Measurements from ENCODE around the gene BCAS3.

DNA sequence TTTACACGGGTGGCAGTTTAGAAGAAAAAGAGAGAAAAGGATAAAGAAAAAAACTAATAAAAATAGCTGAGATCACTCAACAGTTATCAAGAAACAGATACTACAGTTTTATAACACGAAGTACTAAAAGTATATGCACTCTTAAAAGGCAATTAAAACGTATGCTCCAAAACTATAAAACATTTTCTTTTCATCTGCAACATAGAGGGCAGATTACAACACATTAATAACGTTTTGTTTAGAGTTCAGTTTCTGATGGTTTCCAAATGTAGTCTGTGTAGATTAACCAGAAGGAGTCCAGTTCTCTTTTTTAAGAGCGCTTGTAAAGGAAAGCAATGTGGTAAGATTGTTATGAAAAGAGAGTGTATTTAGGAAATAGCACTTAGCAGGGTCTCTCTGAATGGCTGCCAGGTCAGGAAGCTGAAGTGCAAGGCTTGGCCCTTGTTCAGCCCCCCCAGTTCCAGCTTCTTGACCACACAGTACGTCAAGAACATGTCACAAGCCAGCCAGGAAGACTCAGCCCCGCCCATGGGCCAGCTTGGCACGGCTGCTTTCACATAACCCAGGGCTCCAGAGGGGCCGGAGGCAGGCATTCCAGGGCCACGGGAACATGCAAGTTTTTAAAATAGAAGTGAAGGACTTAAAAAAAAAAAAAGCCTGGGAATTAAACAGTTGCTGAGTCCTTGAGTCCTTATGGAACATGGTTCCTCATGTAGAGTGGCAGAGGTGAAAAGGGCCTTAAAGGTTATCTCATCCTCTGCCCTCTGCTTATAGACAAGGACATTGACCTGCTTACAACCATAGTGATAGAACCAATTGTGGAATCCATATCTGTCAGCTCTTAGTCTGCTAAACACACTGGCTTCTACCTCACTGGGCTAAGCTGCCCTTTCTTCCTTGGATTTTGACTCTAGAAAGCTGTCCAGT is 574.6 kb downstream of the BCAS3 start:
- TF ChIP-seq, protein P1, sequence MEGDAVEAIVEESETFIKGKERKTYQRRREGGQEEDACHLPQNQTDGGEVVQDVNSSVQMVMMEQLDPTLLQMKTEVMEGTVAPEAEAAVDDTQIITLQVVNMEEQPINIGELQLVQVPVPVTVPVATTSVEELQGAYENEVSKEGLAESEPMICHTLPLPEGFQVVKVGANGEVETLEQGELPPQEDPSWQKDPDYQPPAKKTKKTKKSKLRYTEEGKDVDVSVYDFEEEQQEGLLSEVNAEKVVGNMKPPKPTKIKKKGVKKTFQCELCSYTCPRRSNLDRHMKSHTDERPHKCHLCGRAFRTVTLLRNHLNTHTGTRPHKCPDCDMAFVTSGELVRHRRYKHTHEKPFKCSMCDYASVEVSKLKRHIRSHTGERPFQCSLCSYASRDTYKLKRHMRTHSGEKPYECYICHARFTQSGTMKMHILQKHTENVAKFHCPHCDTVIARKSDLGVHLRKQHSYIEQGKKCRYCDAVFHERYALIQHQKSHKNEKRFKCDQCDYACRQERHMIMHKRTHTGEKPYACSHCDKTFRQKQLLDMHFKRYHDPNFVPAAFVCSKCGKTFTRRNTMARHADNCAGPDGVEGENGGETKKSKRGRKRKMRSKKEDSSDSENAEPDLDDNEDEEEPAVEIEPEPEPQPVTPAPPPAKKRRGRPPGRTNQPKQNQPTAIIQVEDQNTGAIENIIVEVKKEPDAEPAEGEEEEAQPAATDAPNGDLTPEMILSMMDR (IDR thresholded peaks at IDR 0.05) = no peak
- no peak for TF ChIP-seq ZFX (IDR thresholded peaks at IDR 0.05; ENCODE audit: borderline replicate concordance)
